HG03342 (cell line): ENCODE data around the gene KIF6.
"Not testable (repeated sequence)": the region's sequence is repeated elsewhere in the genome, so short reads cannot be mapped to it uniquely, and the experiment has no call there.

Experiments used
- ATAC-seq: cut with Tn5 transposase; IDR thresholded peaks from one replicate; pipeline ENCODE4 v1.9.1; 2021; ENCODE audit warnings: mild to moderate bottlenecking, moderate library complexity; ENCODE audit not compliant: unreplicated experiment

KIF6 gene

DNA sequence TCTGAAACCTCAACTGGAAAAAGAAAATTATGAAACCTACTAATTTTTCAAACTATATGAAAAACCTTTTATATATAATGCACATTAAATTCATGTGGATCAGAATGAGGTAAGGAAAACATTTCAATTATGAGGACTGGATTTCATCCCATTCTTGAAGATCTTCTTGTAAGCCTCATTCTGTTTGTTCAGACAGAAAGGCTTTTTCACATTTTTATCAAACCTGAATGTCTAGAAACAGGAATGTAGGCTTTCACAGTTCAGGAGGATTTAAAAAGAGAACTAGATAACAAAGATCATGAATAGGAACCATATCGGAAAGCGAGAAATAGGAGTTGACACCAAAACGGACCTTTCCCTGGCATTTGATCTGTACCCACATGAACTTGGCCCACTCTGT is 210.2 kb downstream of the KIF6 start:
- no peak for ATAC-seq

DNA sequence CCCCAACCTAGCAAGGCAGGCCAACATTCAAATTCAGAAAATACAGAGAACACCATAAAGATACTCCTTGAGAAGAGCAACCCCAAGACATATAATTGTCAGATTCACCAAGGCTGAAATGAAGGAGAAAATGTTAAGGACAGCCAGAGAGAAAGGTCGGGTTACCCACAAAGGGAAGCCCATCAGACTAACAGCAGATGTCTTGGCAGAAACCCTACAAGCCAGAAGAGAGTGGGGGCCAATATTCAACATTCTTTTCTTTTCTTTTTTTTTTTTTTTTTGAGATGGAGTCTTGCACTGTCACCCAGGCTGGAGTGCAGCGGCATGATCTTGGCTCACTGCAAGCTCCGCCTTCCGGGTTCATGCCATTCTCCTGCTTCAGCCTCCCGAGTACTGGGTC is 215.4 kb downstream of the KIF6 start:
- ATAC-seq, result not testable (repeated sequence)

DNA sequence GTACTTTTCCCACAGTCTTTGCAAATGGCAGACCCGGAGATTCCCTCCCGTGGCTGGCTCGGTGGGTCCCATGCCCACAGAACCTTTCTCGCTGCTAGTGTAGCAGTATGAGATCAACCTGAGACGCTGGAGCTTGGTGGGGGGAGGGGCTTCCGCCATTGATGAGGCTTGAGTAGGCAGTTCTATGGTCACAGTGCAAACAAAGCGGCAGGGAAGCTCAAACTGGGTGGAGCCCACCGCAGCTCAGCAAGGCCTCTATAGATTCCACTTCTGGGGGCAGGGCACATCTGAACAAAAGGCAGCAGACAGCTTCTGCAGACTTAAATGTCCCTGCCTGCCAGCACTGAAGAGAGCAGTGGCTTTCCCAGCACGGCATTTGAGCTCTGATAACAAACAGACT is 216.7 kb downstream of the KIF6 start:
- no peak for ATAC-seq

DNA sequence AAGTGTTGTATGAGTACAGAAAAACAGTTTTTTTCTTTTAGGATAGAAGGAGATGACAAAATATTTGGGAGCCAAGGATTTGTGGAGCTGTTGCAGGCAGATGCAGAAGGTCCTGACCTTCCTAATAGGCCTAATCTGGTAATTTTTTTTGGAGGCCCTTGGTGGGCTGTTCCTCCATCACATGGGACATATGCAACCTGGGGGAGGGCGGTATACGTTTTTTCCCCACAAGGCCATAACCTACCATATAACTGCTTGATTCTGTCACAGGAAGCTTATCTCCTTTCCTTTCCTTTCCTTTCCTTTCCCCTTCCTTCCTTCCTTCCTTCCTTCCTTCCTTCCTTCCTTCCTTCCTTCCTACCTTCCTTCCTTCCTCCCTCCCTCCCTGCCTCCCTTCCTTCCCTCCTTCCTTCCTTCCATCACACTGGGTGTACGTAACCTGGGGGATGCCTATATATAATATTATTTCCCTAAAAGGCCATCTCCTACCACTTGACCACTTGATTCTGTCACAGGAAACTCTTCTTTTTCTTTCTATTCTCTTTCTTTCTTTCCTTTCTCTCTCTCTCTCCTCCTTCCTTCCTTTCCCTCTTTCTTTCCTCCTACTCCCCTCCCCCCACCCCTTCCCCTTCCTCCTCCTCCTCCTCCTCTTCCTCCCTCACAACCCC is 217.7 kb downstream of the KIF6 start:
- ATAC-seq, result no peak

DNA sequence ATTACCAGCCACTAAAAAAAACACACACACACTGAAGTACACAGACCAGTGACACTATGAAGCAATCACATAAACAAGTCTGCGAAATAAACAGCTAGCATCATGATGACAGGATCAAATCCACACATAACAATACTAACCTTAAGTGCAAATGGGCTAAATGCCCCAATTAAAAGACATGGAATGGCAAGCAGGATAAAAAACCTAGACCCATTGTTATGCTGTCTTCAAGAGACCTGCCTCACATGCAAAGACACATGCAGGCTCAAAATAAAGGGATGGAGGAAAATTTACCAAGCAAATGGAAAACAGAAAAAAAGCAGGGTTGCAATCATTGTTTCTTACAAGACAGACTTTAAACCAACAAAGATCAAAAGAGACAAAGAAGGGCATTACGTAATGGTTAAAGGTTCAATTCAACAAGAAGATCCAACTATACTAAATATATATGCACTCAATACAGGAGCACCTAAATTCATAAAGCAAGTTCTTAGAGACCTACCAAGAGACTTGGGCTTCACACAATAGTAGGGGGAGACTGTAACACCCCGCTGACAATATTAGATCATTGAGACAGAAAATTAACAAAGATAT is 222.7 kb downstream of the KIF6 start:
- ATAC-seq, result not testable (repeated sequence)

DNA sequence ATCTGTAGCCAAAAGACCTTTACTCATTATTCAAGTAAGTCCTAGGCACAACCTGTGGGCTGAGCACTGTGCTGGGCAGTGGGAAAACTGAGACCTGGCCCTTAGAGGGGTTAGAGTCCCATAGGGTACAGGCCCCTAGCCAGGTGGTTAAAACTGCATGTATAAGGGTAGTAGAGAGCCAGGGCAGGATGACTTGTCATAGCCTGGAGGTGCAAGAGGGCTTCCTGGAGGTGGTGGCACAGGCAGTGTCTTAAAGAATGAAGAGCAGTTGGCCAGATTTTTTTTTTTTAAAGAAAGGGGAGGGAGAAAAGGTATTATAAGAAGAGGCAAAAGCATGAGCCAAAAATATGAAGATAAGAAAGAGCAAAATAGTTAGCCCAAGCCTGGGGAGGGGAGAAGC is 226.2 kb downstream of the KIF6 start:
- ATAC-seq, result no peak

DNA sequence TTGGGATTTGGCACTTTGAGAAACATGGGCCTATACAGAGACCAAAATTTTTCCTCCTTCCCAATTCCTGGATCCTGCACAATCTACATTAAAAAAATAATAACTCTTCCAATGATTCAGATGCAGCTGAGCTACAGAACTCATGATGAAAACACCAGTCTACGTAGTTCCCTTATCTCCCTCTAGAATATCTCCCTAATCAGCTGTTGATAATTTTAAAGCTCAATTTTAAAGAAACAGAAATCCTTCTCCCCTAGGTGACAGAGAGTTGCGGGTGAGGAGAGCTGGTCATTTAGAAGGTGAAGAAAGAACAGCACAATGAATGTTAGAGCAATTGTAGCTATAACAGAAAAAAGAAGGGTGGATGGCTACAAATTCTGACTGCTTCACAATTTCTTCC is 227.1 kb downstream of the KIF6 start:
- no peak for ATAC-seq

DNA sequence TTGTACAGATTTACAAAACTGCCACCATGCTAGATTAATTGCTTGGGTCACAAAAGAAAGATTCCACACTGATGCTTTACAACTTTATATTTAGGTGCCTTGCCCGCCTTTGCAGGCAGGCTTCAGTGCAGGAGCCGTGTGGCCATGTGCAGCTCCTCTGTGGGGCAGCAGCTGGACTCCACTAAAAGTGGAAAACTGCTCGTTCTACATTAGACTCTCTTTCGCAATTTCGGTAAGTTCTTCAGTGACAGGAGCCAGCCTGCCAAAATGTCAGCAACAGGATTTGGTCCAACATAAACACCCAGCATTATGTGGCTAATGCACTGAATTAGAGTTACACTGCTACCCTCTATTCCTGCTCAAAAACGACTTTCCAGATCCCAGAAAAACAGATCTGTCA is 228.3 kb downstream of the KIF6 start:
- ATAC-seq, result no peak

DNA sequence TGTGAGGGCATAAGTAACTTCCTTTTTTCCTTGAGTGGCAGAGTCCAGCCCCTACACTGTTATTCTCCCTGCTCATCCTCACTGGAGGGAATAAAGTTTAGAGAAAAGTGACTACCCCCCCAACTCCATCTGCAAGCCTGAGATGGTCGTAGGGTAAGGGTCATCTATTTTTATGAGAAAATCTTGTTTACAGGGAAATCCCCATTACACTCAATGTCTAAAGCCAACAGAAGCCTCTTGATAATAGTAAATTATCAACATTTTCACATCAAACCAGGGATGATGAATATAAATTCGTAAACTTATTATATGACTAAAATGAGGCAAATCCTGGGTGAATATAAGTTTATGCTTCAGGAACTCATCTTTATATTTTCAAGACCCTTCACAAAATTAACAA is 228.8 kb downstream of the KIF6 start:
- no peak for ATAC-seq

DNA sequence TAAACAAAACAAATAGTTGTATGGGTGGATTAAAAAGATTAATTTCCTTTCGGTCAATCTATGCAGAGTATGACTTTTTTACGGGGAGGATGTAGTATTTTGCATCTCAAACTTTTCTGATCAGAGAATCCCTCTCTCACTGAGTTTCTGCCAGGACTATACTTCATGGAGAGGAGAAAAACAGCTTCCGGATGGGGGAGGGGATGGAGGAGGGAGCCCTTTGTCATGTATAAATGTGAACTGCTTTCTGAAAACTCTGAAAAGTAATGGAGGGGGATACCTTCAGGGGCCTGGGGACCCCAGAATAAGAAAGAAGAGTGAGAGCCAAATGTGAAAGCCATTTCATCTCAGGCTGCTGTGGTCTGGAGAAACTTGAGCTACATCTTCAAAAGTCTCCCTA is 229.6 kb downstream of the KIF6 start:
- ATAC-seq, result no peak

DNA sequence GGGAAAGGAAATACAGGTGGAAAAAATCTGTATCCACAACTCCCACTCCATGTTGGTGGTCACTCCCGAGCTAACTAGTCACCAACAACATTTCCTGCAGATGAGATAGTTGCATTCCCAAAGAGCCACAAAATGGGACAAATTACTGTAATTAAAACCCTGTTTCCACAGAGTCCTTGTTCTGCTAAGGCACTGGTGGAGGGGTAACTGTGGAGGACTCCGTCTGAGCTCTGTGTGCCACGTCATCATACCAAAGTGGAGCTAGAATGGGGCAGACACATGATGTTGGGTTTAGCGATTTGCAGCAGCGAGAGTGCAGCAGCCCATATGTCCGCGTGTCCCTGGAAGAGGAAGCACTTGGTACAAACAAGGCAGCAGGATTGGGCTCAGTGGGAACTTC is 230.2 kb downstream of the KIF6 start:
- ATAC-seq, result no peak

DNA sequence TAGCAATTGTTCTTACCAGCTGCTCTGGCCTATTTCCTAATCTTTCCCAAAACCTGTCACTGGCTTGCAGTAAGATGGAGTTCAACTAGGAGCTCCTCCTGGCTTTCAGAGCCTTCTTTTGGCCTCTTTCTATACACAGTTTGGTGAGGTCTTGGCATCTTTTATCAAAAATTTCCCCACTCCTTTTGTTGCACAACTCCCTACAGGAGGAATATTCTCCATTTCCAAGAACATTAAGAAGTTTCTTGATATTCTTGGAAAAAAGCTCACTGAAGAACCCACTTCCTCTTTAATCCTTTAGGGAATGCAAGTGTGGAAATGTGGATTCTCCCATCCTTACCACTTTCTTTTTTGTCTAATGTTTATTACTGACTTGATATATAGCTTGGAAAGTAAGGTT is 231.4 kb downstream of the KIF6 start:
- no peak for ATAC-seq

DNA sequence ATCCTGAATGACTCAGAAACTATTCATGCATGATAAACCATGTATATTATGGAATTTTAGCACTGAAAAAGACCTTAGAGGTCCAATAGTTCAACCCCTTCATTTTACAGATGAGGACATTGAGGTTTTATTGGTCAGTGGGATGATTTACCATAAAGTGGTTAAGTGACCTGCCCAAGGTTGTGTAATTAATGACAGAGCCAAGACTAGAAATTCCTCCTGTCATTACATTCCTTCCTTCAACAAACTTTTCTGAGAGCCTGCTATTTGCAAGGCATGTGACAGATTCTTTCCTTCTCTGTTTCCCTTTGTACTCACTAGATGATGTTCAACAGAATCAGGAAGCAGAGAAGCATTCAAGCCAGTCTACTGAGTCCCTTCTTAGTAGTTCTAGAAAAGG is 232.0 kb downstream of the KIF6 start:
- ATAC-seq, result no peak

DNA sequence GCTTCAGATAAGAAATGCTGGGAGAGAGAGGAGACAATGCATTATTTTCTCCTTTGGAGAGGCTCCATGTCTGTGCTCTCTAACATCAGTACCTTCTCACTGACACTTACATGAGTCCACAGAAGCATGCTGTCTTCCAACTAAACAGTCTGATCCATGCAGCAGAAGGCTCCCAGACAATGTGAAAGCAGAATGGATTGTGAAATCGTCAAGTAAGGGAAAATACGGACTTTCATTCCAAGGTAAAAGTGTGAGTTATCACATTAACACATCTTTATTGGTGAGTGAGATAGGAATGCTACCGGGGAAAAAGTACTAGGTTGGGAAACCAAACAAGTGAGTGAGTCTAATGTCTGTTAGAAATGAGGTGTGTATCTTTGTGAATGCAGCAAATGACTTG is 235.1 kb downstream of the KIF6 start:
- no peak for ATAC-seq

DNA sequence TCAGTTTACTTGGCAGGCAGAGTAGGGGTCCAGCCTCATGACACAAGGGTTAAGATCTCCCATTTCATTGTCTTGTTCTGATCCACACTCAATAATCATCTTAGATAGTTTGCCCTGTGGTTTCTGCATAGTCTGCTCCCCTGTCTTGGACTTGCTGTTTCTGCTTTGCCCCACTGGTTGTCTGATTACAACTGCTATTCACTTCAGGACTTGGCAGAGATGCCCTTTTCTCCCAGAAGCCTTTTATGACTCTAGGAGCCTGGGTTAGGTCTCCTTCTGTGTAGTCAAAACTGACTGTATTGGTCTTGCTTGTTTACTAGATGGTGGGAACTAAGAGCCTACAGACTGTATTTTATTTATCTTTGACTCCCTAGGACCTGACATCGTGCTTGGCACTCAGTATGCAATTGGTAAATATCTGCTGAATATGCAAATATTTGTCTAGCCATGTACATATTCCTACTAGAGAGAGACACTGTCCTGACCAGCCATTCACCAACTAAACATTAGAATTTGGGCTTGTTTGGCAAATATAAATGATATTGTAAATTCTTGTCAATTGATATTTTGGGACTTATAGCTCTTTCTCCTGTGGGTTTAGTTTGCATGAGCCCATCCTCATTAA is 236.8 kb downstream of the KIF6 start:
- no peak for ATAC-seq

DNA sequence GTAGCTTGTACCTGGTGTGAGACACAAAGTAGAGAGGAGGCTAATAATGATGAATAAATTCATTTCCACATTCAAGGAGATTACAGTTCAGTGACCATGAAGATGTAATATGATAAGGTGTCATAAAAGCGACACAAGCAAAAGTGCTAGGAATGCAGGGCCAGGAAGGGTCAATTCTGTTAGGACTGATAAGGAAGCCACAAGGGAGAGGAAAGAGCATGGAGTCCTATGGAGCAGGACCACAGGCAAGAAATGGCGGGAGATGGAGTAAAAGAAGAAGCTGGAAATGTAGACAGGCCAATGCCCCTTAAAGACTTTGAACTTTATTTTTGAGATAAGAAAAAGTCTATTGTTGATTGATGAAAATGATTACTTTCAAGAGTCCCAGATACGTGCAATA is 240.9 kb downstream of the KIF6 start:
- no peak for ATAC-seq

DNA sequence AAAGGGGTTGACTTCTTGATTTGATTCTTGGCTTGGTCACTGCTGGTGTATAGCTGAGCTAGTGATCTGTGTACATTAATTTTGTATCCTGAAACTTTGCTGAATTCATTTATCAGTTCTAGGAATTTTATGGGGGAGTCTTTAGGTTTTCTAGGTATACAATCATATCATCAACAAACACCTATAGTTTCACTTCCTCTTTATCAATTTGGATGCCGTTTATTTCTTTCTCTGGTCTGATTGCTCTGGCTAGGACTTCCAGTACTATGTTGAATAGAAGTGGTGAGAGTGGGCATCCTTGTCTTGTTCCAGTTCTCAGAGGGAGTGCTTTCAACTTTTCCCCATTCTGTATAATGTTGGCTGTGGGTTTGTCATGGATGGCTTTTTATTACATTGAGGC is 245.4 kb downstream of the KIF6 start:
- not testable (repeated sequence) for ATAC-seq

DNA sequence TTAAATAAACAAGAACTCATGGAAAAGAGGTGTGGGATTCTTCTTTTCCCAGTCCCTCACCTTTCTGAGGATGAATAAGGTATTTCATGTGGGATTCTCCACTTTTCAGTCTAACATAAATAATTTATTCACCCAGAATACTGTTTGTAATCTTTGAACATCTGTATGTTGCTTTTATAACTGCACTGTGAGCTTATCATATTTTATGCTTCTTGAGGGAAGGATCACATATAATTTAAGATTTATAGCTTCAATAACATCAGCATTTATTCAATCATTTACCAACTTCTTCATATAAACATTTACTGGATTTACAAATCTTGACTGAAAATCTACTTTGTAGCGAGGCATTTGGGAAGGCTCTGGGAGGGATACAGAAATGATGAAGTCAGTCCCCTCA is 248.5 kb downstream of the KIF6 start:
- no peak for ATAC-seq

DNA sequence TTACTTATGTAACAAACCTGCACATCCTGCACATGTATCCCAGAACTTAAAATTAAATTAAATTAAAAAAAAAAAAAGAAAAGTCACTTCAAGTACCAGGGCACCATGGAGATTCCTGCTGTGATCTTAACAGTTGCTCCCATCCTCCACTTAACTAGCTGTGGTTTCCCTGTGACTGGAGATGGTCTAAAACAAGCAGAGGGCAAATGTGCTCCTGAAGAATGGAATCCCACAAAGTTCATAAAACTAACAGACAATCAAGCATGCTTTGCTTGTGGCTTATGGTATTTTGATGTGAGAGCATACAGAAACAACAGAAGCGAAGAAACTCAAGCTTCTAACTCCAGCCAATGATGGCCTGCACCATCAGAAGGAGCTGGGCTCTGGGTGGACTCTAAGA is 249.1 kb downstream of the KIF6 start:
- ATAC-seq, result no peak

DNA sequence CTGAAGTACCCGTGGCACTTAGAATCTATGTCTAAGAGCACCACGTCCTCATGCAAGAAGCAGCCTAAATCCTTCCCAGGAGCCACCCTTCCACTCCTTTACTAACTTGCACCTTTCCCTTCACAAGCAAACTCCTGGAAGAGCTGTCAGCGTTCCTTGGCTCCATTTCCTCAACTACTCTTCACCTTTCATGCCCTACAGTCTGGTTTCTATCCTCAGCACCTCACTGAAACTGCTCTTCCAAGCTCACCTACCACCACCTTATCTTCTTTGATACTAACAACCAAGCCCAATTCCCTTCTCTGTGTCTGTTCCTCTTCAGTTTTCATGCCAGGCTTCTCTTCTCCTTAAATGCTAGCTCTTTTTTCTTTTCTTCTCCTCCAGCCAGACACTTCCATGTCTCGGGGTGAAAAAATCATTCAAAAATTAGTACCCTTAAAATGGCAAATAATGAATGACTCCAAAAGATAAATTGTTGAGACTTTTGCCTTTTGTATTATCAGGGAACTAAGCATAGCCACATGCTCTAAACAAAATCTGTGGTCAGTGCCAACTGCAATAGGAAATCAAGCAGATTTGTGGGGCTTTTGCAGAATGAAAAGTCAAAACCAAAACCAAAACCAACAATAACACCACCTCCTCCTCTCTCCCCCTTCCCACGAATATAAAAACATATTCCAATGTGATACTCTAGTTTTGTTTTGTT is 253.1 kb downstream of the KIF6 start:
- no peak for ATAC-seq

DNA sequence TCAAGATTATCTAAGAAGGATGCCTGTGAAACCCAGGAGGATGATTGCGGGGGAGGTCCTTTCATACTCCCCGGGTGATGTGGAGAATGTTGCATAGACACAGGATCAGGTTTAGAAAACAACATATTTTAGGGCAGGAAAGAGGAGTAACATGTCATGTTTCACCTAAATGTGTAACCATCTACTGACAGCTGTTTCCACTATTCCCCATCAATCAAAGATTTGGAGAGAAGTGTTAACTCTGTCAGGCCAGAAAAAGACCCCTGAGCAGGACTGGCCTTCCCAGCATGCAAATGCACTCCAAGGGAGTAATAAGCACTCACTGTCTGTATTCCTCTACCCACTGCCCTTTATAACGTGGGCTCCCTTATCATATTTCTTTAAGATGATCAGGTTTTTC is 254.7 kb downstream of the KIF6 start:
- no peak for ATAC-seq

DNA sequence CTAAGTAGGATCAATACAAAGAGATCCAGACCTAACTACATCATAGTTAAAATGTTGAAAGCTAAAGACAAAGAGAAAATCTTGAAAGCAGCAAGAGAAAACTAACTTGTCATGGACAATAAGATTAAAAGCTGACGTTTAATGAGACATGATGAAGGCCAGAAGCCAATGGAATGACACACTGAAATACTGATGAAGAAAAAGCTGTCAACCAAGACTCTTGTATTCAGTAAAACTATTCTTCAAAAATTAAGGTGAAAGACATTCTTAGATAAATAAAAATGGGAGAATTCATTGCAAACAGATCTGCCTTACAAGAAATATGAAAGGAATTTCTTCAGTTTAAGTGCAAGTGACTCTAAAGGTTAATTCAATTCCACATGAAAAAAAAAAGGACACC is 256.8 kb downstream of the KIF6 start:
- ATAC-seq, result no peak
